B cell (primary cell): Measurements from ENCODE around the gene AHDC1. TPM values are rescaled to one million over a fixed set of nuclear protein-coding genes. Genes with fewer than 3 reads are reported as not detected.

Experiments
- ATAC-seq: fragments of 200-7000 bp; cut with Tn5 transposase; one replicate; pipeline ENCODE4 v1.10.0; 2021; ENCODE audit warnings: low read depth, mild to moderate bottlenecking, moderate number of reproducible peaks, moderate library complexity
- CTCF ChIA-PET: fragments of 350-600 bp; sonication (Branson Sonifier 250); formaldehyde crosslinking; loops from one replicate; lab custom pipeline; 2021; ENCODE audit warnings: antibody characterized with exemption, inconsistent platforms; lab: Charles Lee
- POLR2A ChIA-PET: fragments of 350-600 bp; sonication (Branson Sonifier 250); formaldehyde crosslinking; loops from one replicate; lab custom pipeline; 2021; ENCODE audit warnings: antibody characterized with exemption; lab: Charles Lee
- DNase-seq: peaks from one replicate; pipeline ENCODE4 v3.0.0; 2013
- H2AFZ ChIP-seq: 2 replicates; pipeline ENCODE4 v1.6.1; 2012; ENCODE audit warnings: mild to moderate bottlenecking, low read depth, low read length; ENCODE audit not compliant: insufficient read depth, poor library complexity, severe bottlenecking
- H3K27ac ChIP-seq, 2 donors: 1 replicate in 1 of 2; 2 replicates in 1 of 2; pipeline ENCODE4 v1.5.1; 2012 to 2013; ENCODE audit warnings: low read length in 2 of 2, mild to moderate bottlenecking in 2 of 2, moderate library complexity in 1 of 2
- H3K27me3 ChIP-seq, 4 experiments: fragments of 200-600 bp in 1 of 4; sonication (generic) in 1 of 4; replicated peaks in 1 of 4; 1 replicate in 2 of 4; 2 replicates in 2 of 4; pipeline versions ENCODE4 v1.6.1 to v1.7.0; 2013 to 2016; ENCODE audit warnings: low read length in 3 of 4, mild to moderate bottlenecking in 2 of 4, mixed read lengths in 1 of 4, moderate library complexity in 1 of 4; ENCODE audit not compliant: insufficient read depth in 4 of 4, control insufficient read depth in 3 of 4; ENCODE audit errors: control extremely low read depth in 1 of 4
- H3K36me3 ChIP-seq, 2 experiments: replicated peaks in 1 of 2; 1 replicate in 1 of 2; 2 replicates in 1 of 2; pipeline versions ENCODE4 v1.6.1 to v1.7.1; 2013; ENCODE audit warnings: low read length in 1 of 2; ENCODE audit not compliant: insufficient read depth in 2 of 2, control insufficient read depth in 1 of 2; ENCODE audit errors: control extremely low read depth in 1 of 2, extremely low read depth in 1 of 2
- H3K4me1 ChIP-seq, 2 donors: fragments of 200-600 bp in 1 of 2; sonication (generic) in 1 of 2; 1 replicate in 1 of 2; 2 replicates in 1 of 2; pipeline versions ENCODE4 v1.5.1 to v1.6.1; 2013 to 2017; ENCODE audit warnings: low read length in 2 of 2; ENCODE audit not compliant: control insufficient read depth in 2 of 2, insufficient read depth in 2 of 2
- H3K4me2 ChIP-seq: replicated peaks from 2 replicates; pipeline ENCODE3; 2012; ENCODE audit warnings: mild to moderate bottlenecking, low read depth, low read length; ENCODE audit not compliant: poor library complexity, severe bottlenecking
- H3K4me3 ChIP-seq, 5 experiments: fragments of 200-600 bp in 1 of 5; sonication (generic) in 1 of 5; 1 replicate in 3 of 5; 2 replicates in 2 of 5; pipeline versions ENCODE4 v1.5.1 to v1.7.0; 2011 to 2016; ENCODE audit warnings: low read length in 4 of 5, mild to moderate bottlenecking in 4 of 5, low read depth in 2 of 5, control low read depth in 1 of 5, moderate library complexity in 1 of 5; ENCODE audit not compliant: insufficient read depth in 1 of 5; ENCODE audit errors: control extremely low read depth in 1 of 5, extremely low read depth in 1 of 5
- H3K79me2 ChIP-seq: fragments of 200-600 bp; sonication (generic); one replicate; pipeline ENCODE4 v1.6.0; 2016; ENCODE audit warnings: low read length; ENCODE audit not compliant: control insufficient read depth, insufficient read depth
- H3K9ac ChIP-seq: fragments of 200-600 bp; sonication (generic); 2 replicates; pipeline ENCODE4 v1.6.1; 2017; ENCODE audit warnings: mild to moderate bottlenecking, low read length, moderate library complexity
- H3K9me3 ChIP-seq, 3 donors: one replicate each; pipeline versions ENCODE4 v1.6.1 to v1.7.1; 2013; ENCODE audit warnings: low read length in 2 of 3; ENCODE audit not compliant: control insufficient read depth in 2 of 3, insufficient read depth in 1 of 3; ENCODE audit errors: control extremely low read depth in 1 of 3
- H4K20me1 ChIP-seq: 2 replicates; pipeline ENCODE4 v1.6.0; 2012; ENCODE audit warnings: mild to moderate bottlenecking, low read length; ENCODE audit not compliant: insufficient read depth, control insufficient read depth, poor library complexity, severe bottlenecking
- H3K27ac Mint-ChIP-seq: one replicate; pipeline ENCODE4 v1.8.0; 2021; ENCODE audit warnings: mixed read lengths
- H3K27me3 Mint-ChIP-seq: one replicate; pipeline ENCODE4 v1.8.0; 2021; ENCODE audit warnings: mixed read lengths
- H3K4me1 Mint-ChIP-seq: one replicate; pipeline ENCODE4 v1.8.0; 2021; ENCODE audit warnings: mixed read lengths
- H3K4me3 Mint-ChIP-seq: one replicate; pipeline ENCODE4 v1.8.0; 2021; ENCODE audit warnings: mixed read lengths
- H3K9me3 Mint-ChIP-seq: one replicate; pipeline ENCODE4 v1.8.0; 2022; ENCODE audit warnings: mixed read lengths; ENCODE audit not compliant: insufficient read depth
- CTCF ChIP-seq: fragments of 200-600 bp; IDR thresholded peaks from one replicate; pipeline ENCODE4 v1.8.0; 2022; ENCODE audit warnings: antibody characterized with exemption, mild to moderate bottlenecking
- EZH2 ChIP-seq: IDR thresholded peaks from 2 replicates; pipeline ENCODE4 v1.6.1; 2012; ENCODE audit warnings: borderline replicate concordance, low read depth, mild to moderate bottlenecking, moderate library complexity, low read length; ENCODE audit not compliant: insufficient read depth, poor library complexity, severe bottlenecking
- WGBS: methylation state at CpG from one replicate; pipeline ENCODE4 v1.1.5; 2013; ENCODE audit warnings: missing lambda C conversion rate; ENCODE audit not compliant: insufficient coverage; 5-methylcytosine and 5-hydroxymethylcytosine counted together
- intact Hi-C: fragments of 100-400 bp; cut with micrococcal nuclease; formaldehyde crosslinking; loops from one replicate; pipeline ENCODE4 v1.10.0; 2022
- polyA plus RNA-seq: library from polyadenylated mRNA; depleted of rRNA; stranded (reverse); fragments of >200 nt; gene quantifications from 2 replicates; pipeline ENCODE4 v1.2.3, GENCODE V29; 2012
- total RNA-seq, 2 donors: library from RNA; stranded (reverse); fragments of 120-200 nt in 1 of 2; gene quantifications; 1 replicate in 1 of 2; 2 replicates in 1 of 2; pipeline versions ENCODE4 v1.2.3 to v1.2.4, GENCODE V29; 2013 to 2022

The AHDC1 gene
- total and polyA plus RNA-seq, 2 donors (not counting 1 experiment from before 2014, with no cell fraction given) = 6.2 to 32.0 TPM

GRCh38 chr1:27561124-27561899 lies 42.6 kb downstream of the AHDC1 start:
- Histone ChIP-seq H3K79me2 (peaks cover 60% of the 10 kb centered on the region), H4K20me1 (peaks cover 27% of the 10 kb centered on the region), H3K4me1 (peaks cover 19 to 31% of the 10 kb centered on the region in 2 donors), H3K9me3 (no peaks in the 10 kb centered on the region), H3K27me3 (no peaks in the 10 kb centered on the region), H3K27ac (no peak overlapping the region), H3K4me2 (no peak overlapping the region), H3K36me3 (no peaks in the 10 kb centered on the region), H3K9ac (no peak overlapping the region), H3K4me3 (no peak overlapping the region), H2AFZ (no peak overlapping the region)
- no peak overlapping the region for H3K4me3 Mint-ChIP-seq
- WGBS = 75% methylated on average over 7 of the region's 9 CpGs
- ATAC-seq (no peak), DNase-seq (no peak)
- H3K27me3 Mint-ChIP-seq = no peaks in the 10 kb centered on the region
- CTCF ChIA-PET = interaction anchor here (0.6 to 9.8 kb wide), 3 partner anchors 8 to 114 kb away, joined by 3 to 118 read pairs (median 3); partner anchors contain the start of gene AHDC1
- no peaks in the 10 kb centered on the region for H3K9me3 Mint-ChIP-seq
- peaks cover 42% of the 10 kb centered on the region for H3K4me1 Mint-ChIP-seq
- intact Hi-C loops = no loop called here
- POLR2A ChIA-PET = interaction anchor here (1.3 kb wide), 1 partner anchor 9 kb away, joined by 3 read pairs; no protein-coding TSS in a partner anchor
- TF ChIP-seq CTCF (no peak), EZH2 (no peak)
- no peak overlapping the region for H3K27ac Mint-ChIP-seq
